ENCODE data around the gene KLHDC7A.

KLHDC7A gene

DNA sequence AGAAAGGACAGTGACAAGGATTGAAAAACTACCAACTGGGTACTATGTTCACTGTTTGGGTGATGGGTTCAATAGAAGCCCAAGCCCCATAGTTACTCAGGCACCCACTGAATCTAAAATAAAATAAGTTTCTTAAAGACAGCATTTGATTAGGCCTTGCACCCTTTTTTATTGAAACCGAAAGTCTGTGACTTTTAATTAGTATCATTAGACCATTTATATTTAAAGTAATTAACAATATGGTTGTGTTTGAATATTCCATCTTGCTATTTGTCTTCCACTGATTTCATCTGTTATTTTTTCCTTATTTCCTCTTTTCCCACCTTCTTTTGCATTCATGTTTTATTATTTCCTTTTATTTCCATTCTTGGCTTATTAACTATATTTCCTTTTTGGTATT, 27.4 kb downstream of the KLHDC7A start:
- DNase-seq (ENCODE audit: low spot score): no peak

- DNase-seq (ENCODE audit: low spot score): no peak
Measured at GRCh38 chr1:18511149-18511873, 30.6 kb downstream of the KLHDC7A start.

GRCh38 chr1:18511874-18512150, 31.1 kb downstream of the KLHDC7A start:
- no peak for DNase-seq (ENCODE audit: low spot score)

- DNase-seq (ENCODE audit: low spot score): no peak
Measured at GRCh38 chr1:18512883-18513282, 32.2 kb downstream of the KLHDC7A start.

GRCh38 chr1:18513995-18514394, 33.3 kb downstream of the KLHDC7A start:
- DNase-seq (ENCODE audit: low spot score): no peak

- no peak for DNase-seq (ENCODE audit: low spot score)
Measured at GRCh38 chr1:18515120-18515667, 34.5 kb downstream of the KLHDC7A start.

DNA sequence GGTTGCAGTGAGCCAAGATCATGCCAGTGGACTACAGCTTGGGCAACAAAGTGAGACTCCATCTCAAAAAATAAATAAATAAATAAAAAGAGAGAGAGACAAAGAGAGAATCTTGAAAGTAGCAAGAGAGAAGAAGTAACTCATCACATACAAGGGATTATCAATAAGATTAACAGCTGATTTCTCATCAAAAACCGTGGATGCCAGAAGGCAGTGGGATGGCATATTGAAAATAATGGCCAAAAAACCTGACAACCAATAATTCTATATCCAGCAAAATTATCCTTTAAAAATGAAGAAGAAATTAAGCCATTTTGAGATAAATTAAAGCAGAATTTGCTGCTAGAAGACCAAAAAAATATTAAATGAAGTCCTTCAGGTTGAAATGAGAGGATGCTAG, 35.7 kb downstream of the KLHDC7A start:
- DNase-seq (ENCODE audit: low spot score): no peak

DNA sequence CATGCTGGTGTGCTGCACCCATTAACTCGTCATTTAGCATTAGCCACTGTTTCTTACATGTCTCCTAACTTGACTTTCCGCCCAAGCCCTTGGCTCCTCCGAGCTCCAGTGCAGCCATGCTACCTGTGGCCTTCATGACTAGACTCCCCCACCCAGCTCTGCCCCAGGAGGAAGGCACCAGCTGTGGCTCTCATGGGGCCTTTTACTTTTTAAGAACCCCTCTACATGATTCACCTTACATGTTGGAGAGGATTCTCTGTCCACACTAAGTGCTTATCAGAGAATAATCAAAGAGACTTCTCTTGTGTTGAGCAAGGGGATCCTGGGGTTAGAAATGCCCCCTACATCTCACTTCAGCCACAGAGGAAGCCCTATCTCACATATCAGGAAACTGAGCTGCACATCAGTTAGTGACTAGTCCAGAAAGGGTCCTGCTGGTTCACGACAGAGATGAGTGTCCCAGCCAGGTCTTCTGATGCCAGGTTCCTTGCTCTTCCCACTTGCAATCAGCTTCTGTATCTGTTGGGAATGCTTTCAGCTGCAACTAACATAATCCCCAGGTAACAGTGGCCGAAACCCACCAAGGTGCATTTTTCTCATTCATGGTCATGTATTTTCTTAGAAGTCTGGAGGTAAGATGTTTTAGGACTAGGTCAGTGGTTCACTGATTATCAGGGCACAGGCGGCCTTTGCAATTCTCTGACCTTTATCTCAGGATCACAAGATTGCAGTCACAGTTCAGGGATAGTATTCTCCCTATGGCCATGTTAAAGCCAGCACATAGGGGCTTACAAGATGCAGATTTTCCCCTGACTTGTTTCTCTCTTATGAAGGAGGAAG, 45.9 kb downstream of the KLHDC7A start:
- DNase-seq (ENCODE audit: low spot score): no peak

GRCh38 chr1:18527514-18527913, 46.8 kb downstream of the KLHDC7A start:
- DNase-seq (ENCODE audit: low spot score): no peak

GRCh38 chr1:18527921-18528320, 47.2 kb downstream of the KLHDC7A start:
- no peak for DNase-seq (ENCODE audit: low spot score)

- DNase-seq (ENCODE audit: low spot score): no peak
Measured at GRCh38 chr1:18528616-18529015, 47.9 kb downstream of the KLHDC7A start.

- no peak for DNase-seq (ENCODE audit: low spot score)
Measured at GRCh38 chr1:18529714-18530113, 49.0 kb downstream of the KLHDC7A start.

GRCh38 chr1:18530587-18531502, 50.1 kb downstream of the KLHDC7A start:
- no peak for DNase-seq (ENCODE audit: low spot score)

- DNase-seq (ENCODE audit: low spot score): no peak
Measured at GRCh38 chr1:18531503-18531845, 50.7 kb downstream of the KLHDC7A start.

- no peak for DNase-seq (ENCODE audit: low spot score)
Measured at GRCh38 chr1:18532390-18533170, 51.9 kb downstream of the KLHDC7A start.

- DNase-seq (ENCODE audit: low spot score): no peak
Measured at GRCh38 chr1:18533259-18533658, 52.5 kb downstream of the KLHDC7A start.

DNA sequence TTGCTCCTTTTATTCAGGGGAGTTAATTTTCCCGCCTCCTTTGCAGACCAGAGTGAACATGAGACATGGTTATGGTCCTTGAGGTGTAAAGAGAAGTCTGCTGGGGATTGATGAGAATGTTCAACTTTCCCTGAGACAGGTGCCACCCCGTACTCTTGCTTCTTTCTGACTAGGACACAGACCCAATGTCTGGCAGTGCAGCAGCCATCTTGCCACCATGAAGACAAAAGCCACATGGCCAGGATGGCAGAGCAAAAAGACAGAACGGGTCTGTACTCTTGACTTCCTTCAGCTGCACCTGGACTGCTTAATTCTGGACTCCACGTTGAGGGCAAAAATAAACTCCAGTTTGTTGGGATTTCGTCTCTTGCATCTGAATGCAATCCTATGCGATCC, 54.1 kb downstream of the KLHDC7A start:
- DNase-seq (ENCODE audit: low spot score): no peak

Data from GM03348 (cell line).